ENCODE measurements around the gene ALDH9A1. TPM values are rescaled to one million over a fixed set of nuclear protein-coding genes. Genes with fewer than 3 reads are reported as not detected.

Gene ALDH9A1
- total and polyA plus RNA-seq, 2 of the 8 experiments (the other 6 are each of a cell fraction or from before 2014, with no cell fraction given) = 57.6 to 63.8 TPM

DNA sequence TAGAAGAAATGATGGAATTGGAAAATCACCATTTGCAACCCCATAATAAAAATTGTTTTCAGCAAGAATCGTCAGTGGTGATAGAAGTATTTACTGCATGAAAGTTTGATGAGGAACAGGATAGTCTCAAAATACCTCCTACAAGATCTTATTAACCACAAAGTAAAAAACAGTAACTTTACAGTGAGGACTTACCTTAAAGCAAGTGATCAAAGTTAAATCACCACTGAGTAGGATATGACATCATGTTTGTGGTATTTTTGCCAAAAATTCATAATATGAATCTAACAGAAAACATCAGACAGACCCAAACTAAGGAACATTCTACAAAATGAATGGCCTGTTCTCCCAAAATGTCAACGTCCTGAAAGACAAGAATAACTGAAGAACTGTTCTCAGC, 19.9 kb downstream of the ALDH9A1 start:
- H2BK15ac ChIP-seq (ENCODE audit: low read length) = no peak overlapping the region
- no peak overlapping the region for H3K9ac ChIP-seq (replicated peaks in 1 of 4; ENCODE audit: extremely low read depth in 1 of 4, low read depth in 3 of 4, low read length in 3 of 4)
- no peaks in the 10 kb centered on the region; the same call in 1 of the 2 replicates for H3K79me1 ChIP-seq (ENCODE audit: low read depth, low read length)
- no peak overlapping the region for H2AK5ac ChIP-seq (ENCODE audit: low read depth, low read length)
- H3K27me3 ChIP-seq (replicated peaks in 1 of 4; ENCODE audit: control insufficient read depth in 3 of 4, extremely low read depth in 1 of 4, insufficient read depth in 3 of 4, low read length in 3 of 4) = no peaks in the 10 kb centered on the region
- no peak overlapping the region for H4K5ac ChIP-seq (ENCODE audit: insufficient read length, low read depth, low read length)
- no peaks in the 10 kb centered on the region for H3K23me2 ChIP-seq (ENCODE audit: low read depth, low read length)
- CTCF ChIA-PET (ENCODE audit: partially characterized antibody) = interaction anchor here (1.3 to 1.6 kb wide), 2 partner anchors 12 to 13 kb away, joined by 3 to 4 read pairs; no protein-coding TSS in a partner anchor
- H4K91ac ChIP-seq (replicated peaks; ENCODE audit: insufficient read length, low read length) = no peak overlapping the region
- no peak for FAIRE-seq
- H3K79me2 ChIP-seq (ENCODE audit: control insufficient read depth in 1 of 2, insufficient read depth in 2 of 2, low read length in 2 of 2) = no peaks in the 10 kb centered on the region
- H3K4me1 ChIP-seq (replicated peaks in 1 of 4; ENCODE audit: control insufficient read depth in 3 of 4, insufficient read depth in 4 of 4, low read length in 3 of 4) = no peaks in the 10 kb centered on the region
- H3K56ac ChIP-seq (replicated peaks; ENCODE audit: insufficient read length, low read depth, low read length) = no peak overlapping the region
- no peak overlapping the region for H3K14ac ChIP-seq (ENCODE audit: insufficient read length)
- no peak overlapping the region for H3K27ac ChIP-seq (ENCODE audit: low read depth, low read length)
- peaks cover 0 to 3% of the 10 kb centered on the region in 2 experiments for H4K20me1 ChIP-seq (replicated peaks in 1 of 2; ENCODE audit: control insufficient read depth in 1 of 2, insufficient read depth in 2 of 2, low read length in 2 of 2)
- no peak overlapping the region for H2BK20ac ChIP-seq (ENCODE audit: low read length)
- no peak overlapping the region for H2BK12ac ChIP-seq (ENCODE audit: low read depth, low read length)
- POLR2A ChIA-PET (ENCODE audit: partially characterized antibody) = no interaction called here
- H3K18ac ChIP-seq (ENCODE audit: extremely low read depth, low read length) = no peak overlapping the region
- no peak overlapping the region for H4K8ac ChIP-seq (ENCODE audit: extremely low read depth, insufficient read depth, low read length)
- H3K4me3 ChIP-seq (ENCODE audit: extremely low read depth in 1 of 4, insufficient read depth in 2 of 4, low read depth in 3 of 4, low read length in 4 of 4) = no peak overlapping the region
- H2AFZ ChIP-seq (ENCODE audit: low read length) = no peak overlapping the region
- H3K4ac ChIP-seq (replicated peaks; ENCODE audit: insufficient read length, low read depth, low read length) = no peak overlapping the region
- peaks cover 7 to 48% (median 26%) of the 10 kb centered on the region in 4 experiments; a peak in 7 of 8 replicates for H3K36me3 ChIP-seq (ENCODE audit: control insufficient read depth in 2 of 4, insufficient read depth in 4 of 4, low read length in 3 of 4)
- H3K9me3 ChIP-seq (ENCODE audit: insufficient read depth in 2 of 2, low read depth in 1 of 2, low read length in 1 of 2) = no peaks in the 10 kb centered on the region
- no peak overlapping the region for H2BK120ac ChIP-seq (replicated peaks; ENCODE audit: low read depth, low read length)
- H3K4me2 ChIP-seq (ENCODE audit: insufficient read depth in 1 of 2, low read depth in 2 of 2, low read length in 2 of 2) = no peak overlapping the region
- H3K23ac ChIP-seq (ENCODE audit: insufficient read length) = no peak overlapping the region
- 39% methylated on average over 2 of the region's 2 CpGs; no CpG with 5 or more reads in 1 of the 2 experiments for WGBS, 2 experiments (ENCODE audit: extremely low coverage in 1 of 2, insufficient coverage in 1 of 2, insufficient read length in 1 of 2, insufficient replicate concordance in 2 of 2, low coverage in 1 of 2, low lambda C conversion rate in 2 of 2, missing lambda C conversion rate in 1 of 2)
- no peak overlapping the region for H2BK5ac ChIP-seq (ENCODE audit: low read depth, low read length)
- DNase-seq (ENCODE audit: low read depth in 1 of 2, low spot score in 2 of 2) = no peak
- TF ChIP-seq POLR2AphosphoS5 (IDR thresholded peaks at IDR 0.05; ENCODE audit: low read depth, low read length) = no peak
- TF ChIP-seq GABPA (IDR thresholded peaks at IDR 0.05; ENCODE audit: borderline replicate concordance, insufficient read depth, low read length) = no peak
- TF ChIP-seq ZNF274 (IDR thresholded peaks at IDR 0.05; ENCODE audit: borderline replicate concordance, extremely low read depth, low read length) = no peak
- TF ChIP-seq POU5F1 (IDR thresholded peaks at IDR 0.05; ENCODE audit: low read depth, low read length) = no peak
- TF ChIP-seq TAF7 (optimal IDR thresholded peaks at IDR 0.05; ENCODE audit: borderline replicate concordance, low read depth, low read length) = no peak
- TF ChIP-seq EP300 (IDR thresholded peaks at IDR 0.05; ENCODE audit: borderline replicate concordance in 1 of 2, low read depth in 2 of 2, low read length in 2 of 2) = no peak
- no peak for TF ChIP-seq E2F6 (IDR thresholded peaks at IDR 0.05)
- TF ChIP-seq JUND (IDR thresholded peaks at IDR 0.05; ENCODE audit: low read length) = no peak
- TF ChIP-seq POLR2A (IDR thresholded peaks at IDR 0.05; ENCODE audit: control extremely low read depth in 1 of 2, low read depth in 2 of 2, low read length in 2 of 2) = no peak
- no peak for TF ChIP-seq BRCA1 (IDR thresholded peaks at IDR 0.05; ENCODE audit: low read depth, low read length)
- TF ChIP-seq SP4 (IDR thresholded peaks at IDR 0.05; ENCODE audit: low read length) = no peak
- TF ChIP-seq HDAC6 (IDR thresholded peaks at IDR 0.05; ENCODE audit: low read depth, low read length) = no peak

Data from H1 (cell line).